ENCODE results near the gene DIAPH2.

DNA sequence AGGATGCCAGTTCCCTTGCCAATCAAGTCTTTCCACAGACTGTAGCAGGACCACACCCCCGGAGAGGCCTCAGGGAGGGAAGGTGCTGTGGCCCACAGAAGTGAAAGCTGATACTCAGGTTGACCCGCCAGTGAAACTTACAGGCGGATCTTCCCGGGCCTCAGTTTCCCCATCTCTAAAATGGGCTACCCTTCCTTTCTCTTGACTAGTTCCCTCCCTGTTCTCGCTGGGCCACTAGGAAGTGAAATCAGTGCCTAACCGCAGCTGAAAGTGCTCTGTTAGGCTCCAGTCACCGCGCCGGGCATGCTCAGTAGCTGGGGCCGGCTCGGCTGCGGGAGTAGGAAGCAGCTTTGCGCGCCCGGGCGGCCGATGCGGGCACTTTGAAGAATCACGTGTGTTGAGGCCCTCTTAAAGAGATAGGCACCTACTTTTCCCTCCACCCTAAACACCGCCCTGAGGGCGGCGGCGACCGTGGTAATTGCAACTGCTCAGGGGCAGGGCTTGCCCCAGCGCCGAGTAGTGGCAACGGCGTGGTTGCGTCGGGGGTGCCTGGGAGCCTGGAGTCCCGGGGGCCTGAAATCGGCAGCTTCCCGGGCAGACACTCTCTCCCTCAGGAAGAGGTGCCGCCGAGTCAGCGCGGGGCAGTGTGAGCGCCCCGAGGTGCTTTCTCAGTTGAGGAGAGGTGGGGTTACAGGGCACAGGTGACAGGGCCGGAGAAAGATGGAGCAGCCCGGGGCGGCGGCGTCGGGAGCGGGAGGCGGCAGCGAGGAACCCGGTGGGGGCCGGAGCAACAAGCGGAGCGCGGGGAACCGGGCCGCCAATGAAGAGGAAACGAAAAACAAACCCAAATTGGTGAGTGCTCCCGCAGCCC, at the start of gene DIAPH2:
- TF ChIP-seq, protein P1, sequence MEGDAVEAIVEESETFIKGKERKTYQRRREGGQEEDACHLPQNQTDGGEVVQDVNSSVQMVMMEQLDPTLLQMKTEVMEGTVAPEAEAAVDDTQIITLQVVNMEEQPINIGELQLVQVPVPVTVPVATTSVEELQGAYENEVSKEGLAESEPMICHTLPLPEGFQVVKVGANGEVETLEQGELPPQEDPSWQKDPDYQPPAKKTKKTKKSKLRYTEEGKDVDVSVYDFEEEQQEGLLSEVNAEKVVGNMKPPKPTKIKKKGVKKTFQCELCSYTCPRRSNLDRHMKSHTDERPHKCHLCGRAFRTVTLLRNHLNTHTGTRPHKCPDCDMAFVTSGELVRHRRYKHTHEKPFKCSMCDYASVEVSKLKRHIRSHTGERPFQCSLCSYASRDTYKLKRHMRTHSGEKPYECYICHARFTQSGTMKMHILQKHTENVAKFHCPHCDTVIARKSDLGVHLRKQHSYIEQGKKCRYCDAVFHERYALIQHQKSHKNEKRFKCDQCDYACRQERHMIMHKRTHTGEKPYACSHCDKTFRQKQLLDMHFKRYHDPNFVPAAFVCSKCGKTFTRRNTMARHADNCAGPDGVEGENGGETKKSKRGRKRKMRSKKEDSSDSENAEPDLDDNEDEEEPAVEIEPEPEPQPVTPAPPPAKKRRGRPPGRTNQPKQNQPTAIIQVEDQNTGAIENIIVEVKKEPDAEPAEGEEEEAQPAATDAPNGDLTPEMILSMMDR (conservative IDR thresholded peaks at IDR 0.05; ENCODE audit: low read length): no peak
- TF ChIP-seq EZH2phosphoT487 (IDR thresholded peaks at IDR 0.05; ENCODE audit: borderline replicate concordance): no peak
